ENCODE measurements around the gene TRAPPC12. TPM values are rescaled to one million over a fixed set of nuclear protein-coding genes. Genes with fewer than 3 reads are reported as not detected.

Gene TRAPPC12
- polyA plus RNA-seq, 1 donor (not counting 4 experiments of a cell fraction or from before 2014, with no cell fraction given), result 44.2 TPM

GRCh38 chr2:3399829-3400228 lies 20.3 kb downstream of the TRAPPC12 start:
- no peak for TF ChIP-seq EZH2 (IDR thresholded peaks at IDR 0.05; ENCODE audit: low read length)
- H2AFZ ChIP-seq (ENCODE audit: control insufficient read depth, low read length), result no peak overlapping the region
- dilution Hi-C loops (cut with MboI; ENCODE audit: extremely low pct_ligation_motif_present, low sequenced_read_pairs), result no loop called here
- no peaks in the 10 kb centered on the region for H3K4me1 ChIP-seq (ENCODE audit: control insufficient read depth, extremely low read depth, insufficient read depth, low read length)
- peaks cover 3% of the 10 kb centered on the region for H3K9me3 ChIP-seq (ENCODE audit: control insufficient read depth, low read depth, low read length)
- no peak overlapping the region for H3K4me3 ChIP-seq (ENCODE audit: control insufficient read depth in 2 of 3, extremely low read depth in 1 of 3, insufficient read depth in 2 of 3, low read depth in 1 of 3, low read length in 3 of 3)
- no peak overlapping the region for H3K4me2 ChIP-seq (ENCODE audit: control insufficient read depth, extremely low read depth, insufficient read depth, low read depth, low read length)
- FAIRE-seq, result no peak
- H3K27me3 ChIP-seq (ENCODE audit: control insufficient read depth, extremely low read depth, insufficient read depth, low read length), result no peaks in the 10 kb centered on the region
- no peak overlapping the region for H3K9ac ChIP-seq (ENCODE audit: control insufficient read depth, extremely low read depth, insufficient read depth, low read length)
- H3K79me2 ChIP-seq (ENCODE audit: control insufficient read depth, insufficient read depth, low read length), result peaks cover 10% of the 10 kb centered on the region
- DNase-seq (ENCODE audit: low read depth, low spot score), result no peak
- H3K9me1 ChIP-seq (ENCODE audit: control insufficient read depth, extremely low read depth, insufficient read depth, low read length), result no peaks in the 10 kb centered on the region
- no peak overlapping the region for H3K27ac ChIP-seq (ENCODE audit: control insufficient read depth, insufficient read depth, low read length)
- no peaks in the 10 kb centered on the region for H4K20me1 ChIP-seq (ENCODE audit: control insufficient read depth, extremely low read depth, insufficient read depth, low read length)
- peaks cover 6 to 17% of the 10 kb centered on the region in 2 experiments for H3K36me3 ChIP-seq (ENCODE audit: control insufficient read depth in 2 of 2, extremely low read depth in 1 of 2, insufficient read depth in 2 of 2, low read length in 2 of 2)

- dilution Hi-C loops (cut with MboI; ENCODE audit: extremely low pct_ligation_motif_present, low sequenced_read_pairs), result no loop called here
- Histone ChIP-seq H3K9me3 (ENCODE audit: control insufficient read depth, low read depth, low read length) (no peaks in the 10 kb centered on the region), H3K79me2 (ENCODE audit: control insufficient read depth, insufficient read depth, low read length) (peaks cover 9% of the 10 kb centered on the region), H4K20me1 (ENCODE audit: control insufficient read depth, extremely low read depth, insufficient read depth, low read length) (no peaks in the 10 kb centered on the region), H3K9me1 (ENCODE audit: control insufficient read depth, extremely low read depth, insufficient read depth, low read length) (no peaks in the 10 kb centered on the region), H3K27me3 (ENCODE audit: control insufficient read depth, extremely low read depth, insufficient read depth, low read length) (no peaks in the 10 kb centered on the region), H3K4me1 (ENCODE audit: control insufficient read depth, extremely low read depth, insufficient read depth, low read length) (no peaks in the 10 kb centered on the region), H3K4me3 (ENCODE audit: control insufficient read depth in 2 of 3, extremely low read depth in 1 of 3, insufficient read depth in 2 of 3, low read depth in 1 of 3, low read length in 3 of 3) (no peak overlapping the region), H2AFZ (ENCODE audit: control insufficient read depth, low read length) (no peak overlapping the region), H3K36me3 (ENCODE audit: control insufficient read depth in 2 of 2, extremely low read depth in 1 of 2, insufficient read depth in 2 of 2, low read length in 2 of 2) (peaks cover 19% of the 10 kb centered on the region in 2 experiments), H3K4me2 (ENCODE audit: control insufficient read depth, extremely low read depth, insufficient read depth, low read depth, low read length) (no peak overlapping the region), H3K27ac (ENCODE audit: control insufficient read depth, insufficient read depth, low read length) (no peak overlapping the region), H3K9ac (ENCODE audit: control insufficient read depth, extremely low read depth, insufficient read depth, low read length) (no peak overlapping the region)
- DNase-seq (ENCODE audit: low read depth, low spot score) (no peak), FAIRE-seq (no peak)
- TF ChIP-seq EZH2 (IDR thresholded peaks at IDR 0.05; ENCODE audit: low read length) (no peak), CTCF (optimal IDR thresholded peaks at IDR 0.05 in 1 of 3, IDR thresholded peaks at IDR 0.05 in 1 of 3, conservative IDR thresholded peaks at IDR 0.05 in 1 of 3; ENCODE audit: extremely low read depth in 1 of 3, insufficient read depth in 2 of 3, low read length in 3 of 3) (no peak)
Observed at GRCh38 chr2:3403587-3404334, 24.3 kb downstream of the TRAPPC12 start.
